Keratinocyte (primary cell): Measurements from ENCODE around the gene CYP19A1.

Source experiments
- CTCF ChIP-seq, 3 experiments: IDR thresholded peaks in 1 of 3; conservative IDR thresholded peaks in 1 of 3; optimal IDR thresholded peaks in 1 of 3; 2 replicates in 2 of 3; 3 replicates in 1 of 3; pipeline versions ENCODE3 to v1.5.1; 2011; ENCODE audit warnings: low read length in 3 of 3, mild to moderate bottlenecking in 3 of 3, moderate library complexity in 2 of 3, control low read depth in 1 of 3, inconsistent platforms in 1 of 3; ENCODE audit not compliant: insufficient read depth in 2 of 3; ENCODE audit errors: extremely low read depth in 1 of 3
- EZH2 ChIP-seq: IDR thresholded peaks from one replicate; pipeline ENCODE4 v1.6.1; 2012; ENCODE audit warnings: inconsistent platforms, mild to moderate bottlenecking, low read length, moderate library complexity

GRCh38 chr15:51334011-51334451 is 4.4 kb downstream of the CYP19A1 start:
- no peak for TF ChIP-seq CTCF (optimal IDR thresholded peaks at IDR 0.05 in 1 of 3, IDR thresholded peaks at IDR 0.05 in 1 of 3, conservative IDR thresholded peaks at IDR 0.05 in 1 of 3; ENCODE audit: extremely low read depth in 1 of 3, insufficient read depth in 2 of 3, low read length in 3 of 3)
- no peak for TF ChIP-seq EZH2
